HK-2 (cell line): ENCODE measurements around the gene STMND1.
"Not testable (repeated sequence)": the region's sequence is repeated elsewhere in the genome, so short reads cannot be mapped to it uniquely, and the experiment has no call there.

Source experiments
- DNase-seq: peaks from one replicate; pipeline ENCODE4 v3.0.0-alpha.2; 2018; ENCODE audit not compliant: unreplicated experiment

STMND1 gene

DNA sequence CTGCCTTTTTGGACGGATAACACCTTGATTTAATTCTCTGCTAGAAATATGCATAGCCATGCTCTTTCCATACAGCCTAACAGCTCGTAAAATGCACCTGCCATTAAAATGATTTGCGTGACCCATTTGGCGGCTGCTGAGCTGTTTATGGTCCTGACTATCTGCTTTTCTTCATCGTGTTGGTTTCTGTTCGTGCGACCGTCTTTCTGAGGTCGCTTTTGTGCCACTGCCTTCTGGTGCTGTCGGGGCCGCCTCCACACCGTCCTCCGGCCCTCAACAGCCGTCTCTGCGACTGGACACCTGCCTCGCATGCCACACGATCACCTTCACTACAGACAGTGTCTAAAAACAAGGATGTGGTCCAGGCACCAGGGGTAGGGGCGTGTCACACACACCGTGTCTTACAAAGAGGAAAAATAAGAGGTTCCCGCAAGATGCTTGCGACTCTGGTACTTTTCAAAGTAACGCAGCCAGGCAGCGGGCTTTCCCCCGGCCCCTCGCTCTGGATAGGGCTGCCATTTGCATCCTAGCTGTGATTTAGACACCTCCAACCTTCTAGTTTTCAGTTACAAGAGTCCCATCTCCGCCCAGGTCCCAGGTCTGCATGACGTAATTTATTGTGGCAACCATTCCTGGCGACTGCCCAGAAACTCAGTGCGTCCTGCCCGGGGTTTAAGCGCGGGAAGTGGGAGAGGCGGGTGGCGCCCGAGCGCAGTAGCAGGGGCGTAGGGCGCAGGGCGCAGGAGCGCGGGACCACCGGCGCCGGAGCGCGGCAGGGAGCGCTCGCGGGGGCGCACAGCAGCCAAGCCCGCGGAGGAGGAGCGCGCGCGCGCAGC, at the start of gene STMND1:
TSS of gene STMND1 (plus strand) at position 629 of the 836 bp plus-strand sequence. CDS start 208 bp downstream, outside the sequence.
- DNase-seq: no peak

DNA sequence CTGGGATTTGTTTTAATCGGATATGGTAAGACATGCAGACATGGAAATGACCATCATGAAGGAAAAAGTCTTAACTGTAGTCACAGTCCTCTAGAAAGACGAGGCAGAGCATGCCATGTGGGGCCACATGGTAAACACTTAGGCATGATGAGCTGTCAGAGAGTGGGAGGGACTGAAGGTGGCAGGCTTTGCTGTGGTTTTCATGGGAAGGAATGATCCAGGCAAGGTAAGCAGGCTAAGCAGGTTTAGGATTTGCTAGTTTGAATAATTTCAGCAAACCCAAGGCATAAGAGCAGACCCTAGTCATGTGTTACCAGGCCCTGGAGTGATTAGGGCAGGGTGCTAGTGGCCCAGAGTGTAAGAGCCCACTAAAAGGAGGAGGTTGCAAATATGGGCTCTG, 47.2 kb upstream of the STMND1 start:
- no peak for DNase-seq

DNA sequence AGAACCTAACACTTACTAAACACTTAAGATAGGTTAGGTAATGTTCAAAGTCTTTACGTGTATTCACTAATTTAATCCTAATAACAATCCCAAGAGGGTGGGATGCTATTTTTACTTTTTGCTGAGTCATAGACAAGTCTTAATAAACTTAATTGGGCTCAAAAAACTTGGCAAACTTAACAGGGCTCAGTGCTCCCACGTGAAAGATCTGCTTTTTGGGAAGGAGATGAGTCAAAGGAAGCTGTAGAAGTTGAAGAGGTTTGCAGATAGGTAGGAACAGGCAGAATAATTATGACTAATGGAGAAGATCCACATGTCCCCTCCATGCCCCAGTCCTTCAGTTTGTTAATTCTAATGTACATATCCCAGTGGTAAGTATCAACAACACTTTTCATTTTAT, 44.5 kb upstream of the STMND1 start:
- no peak for DNase-seq

DNA sequence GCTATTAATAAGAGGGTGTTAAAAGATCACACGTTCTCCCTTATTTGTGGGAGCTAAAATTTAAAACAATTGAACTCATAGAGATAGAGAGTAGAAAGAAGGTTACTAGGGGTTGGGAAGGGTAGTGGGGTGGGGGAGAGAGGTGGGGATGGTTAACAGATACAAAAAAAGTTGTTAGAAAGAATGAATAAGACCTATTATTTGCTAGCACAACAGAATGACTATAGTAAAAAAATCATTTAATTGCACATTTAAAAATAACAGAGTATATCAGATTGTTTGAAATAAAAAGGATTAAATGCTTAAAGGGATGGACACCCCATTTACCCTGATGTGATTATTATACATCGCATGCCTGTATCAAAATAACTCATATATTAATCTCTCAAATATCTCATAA, 43.3 kb upstream of the STMND1 start:
- DNase-seq: no peak

DNA sequence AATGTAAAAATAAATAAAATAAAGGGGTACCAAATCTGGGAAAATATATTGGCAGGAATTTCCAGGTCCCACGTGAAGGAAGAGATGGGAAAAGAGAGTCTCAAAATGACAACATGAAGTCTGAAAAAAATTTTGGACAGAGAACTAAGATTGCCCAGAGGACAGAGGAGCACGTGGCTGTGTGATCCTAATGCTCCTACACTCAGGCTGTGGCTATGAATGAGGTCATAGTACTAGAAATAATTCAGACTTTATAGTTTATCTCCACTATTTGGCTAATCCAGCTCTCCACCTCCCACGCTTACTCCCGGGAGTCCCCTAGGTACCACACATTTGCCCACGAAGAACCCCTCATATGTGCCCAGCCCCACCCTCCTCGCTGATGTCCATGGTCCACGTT, 42.8 kb upstream of the STMND1 start:
- no peak for DNase-seq

DNA sequence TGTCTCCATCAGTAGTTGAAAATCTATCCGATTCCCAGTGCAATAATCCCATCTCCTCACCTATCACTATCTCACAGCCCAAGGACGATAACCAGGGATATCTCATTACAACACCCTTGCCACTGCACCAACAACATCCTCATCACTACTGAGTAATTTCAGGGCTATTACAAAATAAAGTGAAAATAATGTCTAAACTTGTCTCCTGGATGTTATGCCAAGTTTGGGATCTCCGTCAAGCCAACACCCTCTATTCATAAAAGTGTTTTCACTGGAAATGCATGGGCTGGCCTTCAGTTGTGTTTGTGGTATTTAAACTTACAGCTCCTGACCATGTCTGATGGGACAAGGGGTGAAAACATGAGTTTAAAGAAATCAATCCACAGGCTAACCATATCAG, 42.0 kb upstream of the STMND1 start:
- DNase-seq: no peak

DNA sequence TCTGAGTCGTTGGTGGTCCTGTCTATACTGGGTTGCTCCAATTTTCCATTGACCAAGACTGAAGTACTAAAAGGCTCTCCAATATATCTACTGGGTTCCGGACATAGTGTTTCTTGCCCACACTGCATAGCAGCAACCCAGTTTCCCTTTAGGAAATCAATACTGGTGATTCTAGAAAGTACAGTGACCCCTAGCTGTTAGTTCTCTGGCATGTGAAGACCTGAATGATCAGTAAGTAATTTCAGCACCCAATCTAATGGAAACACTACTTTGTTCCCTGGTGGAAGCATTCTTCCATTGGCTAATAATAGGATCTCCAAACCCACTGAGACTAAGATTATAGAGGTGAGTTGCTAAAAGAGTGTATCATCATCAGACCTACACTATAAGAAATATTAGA, 40.8 kb upstream of the STMND1 start:
- DNase-seq: no peak

DNA sequence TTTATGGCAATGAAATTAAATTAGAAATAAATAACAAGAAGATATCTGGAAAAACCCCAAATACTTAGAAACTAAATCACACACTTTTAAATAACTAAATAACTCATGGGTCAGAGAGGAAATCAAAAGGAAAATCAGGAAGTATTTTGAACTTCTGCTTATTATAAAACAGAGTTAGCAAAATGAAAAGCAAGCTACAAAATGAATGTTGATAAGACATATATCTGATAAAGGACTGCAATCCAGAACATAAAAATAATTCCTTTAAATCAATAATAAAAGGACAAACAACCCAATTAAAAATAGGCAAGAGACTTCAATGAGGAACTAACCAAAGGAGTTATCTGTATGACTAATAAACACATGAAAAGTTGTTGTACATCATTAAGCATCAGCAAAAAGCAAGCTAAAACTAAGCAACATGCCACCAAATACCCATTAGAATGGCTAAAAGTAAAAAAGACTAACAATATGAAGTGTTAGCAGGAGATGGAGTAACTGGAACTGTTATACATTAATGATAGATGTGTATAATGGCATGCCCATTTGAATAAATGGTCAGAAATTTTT, 38.9 kb upstream of the STMND1 start:
- no peak for DNase-seq

DNA sequence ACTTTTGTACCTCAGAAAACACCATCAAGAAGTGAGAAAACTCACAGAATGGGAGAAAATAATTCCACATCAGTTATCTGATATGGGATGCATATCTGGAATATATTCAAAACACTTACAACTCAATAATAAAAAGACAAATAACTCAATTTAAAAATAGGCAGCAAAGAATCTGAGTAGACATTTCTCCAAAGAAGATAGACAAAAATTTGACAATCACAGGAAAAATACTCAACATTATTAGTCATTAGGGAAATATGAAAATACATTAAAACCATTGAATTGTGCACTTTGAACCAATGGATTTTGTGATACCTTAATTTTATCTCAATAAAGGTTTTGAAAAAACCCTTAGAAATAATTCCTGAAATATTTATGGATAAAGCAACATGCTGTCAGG, 36.9 kb upstream of the STMND1 start:
- no peak for DNase-seq

DNA sequence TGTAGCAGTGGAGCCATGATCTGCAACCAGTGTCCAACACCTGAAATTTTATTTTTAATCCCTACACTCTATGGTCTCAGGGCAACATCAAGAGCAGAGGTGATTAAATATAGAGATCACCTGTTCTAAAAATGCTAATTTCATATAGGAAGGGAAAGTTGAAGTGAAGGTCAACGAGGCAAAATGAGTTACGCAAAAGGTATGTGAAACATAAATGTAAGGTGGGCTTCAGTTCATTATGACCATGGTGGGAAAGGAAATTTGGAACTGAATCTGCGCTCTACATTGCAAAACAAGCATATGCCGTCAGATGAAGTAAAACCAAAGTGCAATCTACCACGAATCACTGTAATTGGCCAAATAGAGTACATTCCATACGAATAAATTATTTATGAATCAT, 35.2 kb upstream of the STMND1 start:
- DNase-seq: no peak

DNA sequence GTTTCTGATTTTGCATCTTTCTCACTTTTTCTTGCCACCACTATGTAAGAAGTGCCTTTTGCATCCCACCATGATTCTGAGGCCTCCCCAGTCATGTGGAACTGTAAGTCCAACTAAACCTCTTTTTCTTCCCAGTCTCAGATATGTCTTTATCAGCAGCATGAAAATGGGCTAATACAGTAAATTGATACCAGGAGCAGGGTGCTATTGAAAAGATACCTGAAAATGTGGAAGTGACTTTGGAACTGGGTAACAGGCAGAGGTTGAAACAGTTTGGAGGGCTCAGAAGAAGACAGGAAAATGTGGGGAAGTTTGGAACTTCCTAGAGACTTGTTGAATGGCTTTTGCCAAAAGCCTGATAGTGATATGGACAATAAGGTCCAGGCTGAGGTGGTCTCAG, 32.9 kb upstream of the STMND1 start:
- DNase-seq: not testable (repeated sequence)

DNA sequence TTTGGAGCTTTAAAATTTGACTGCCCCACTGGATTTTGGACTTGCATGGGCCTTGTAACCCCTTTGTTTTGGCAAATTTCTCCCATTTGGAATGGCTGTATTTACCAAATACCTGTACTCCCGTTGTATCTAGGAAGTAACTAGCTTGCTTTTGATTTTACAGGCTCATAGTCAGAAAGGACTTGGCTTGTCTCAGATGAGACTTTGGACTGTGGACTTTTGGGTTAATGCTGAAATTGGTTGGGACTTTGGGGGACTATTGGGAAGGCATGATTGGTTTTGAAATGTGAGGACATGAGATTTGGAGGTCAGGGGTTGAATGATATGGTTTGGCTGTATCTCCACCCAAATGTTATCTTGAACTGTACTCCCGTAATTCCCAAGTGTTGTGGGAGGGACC, 31.4 kb upstream of the STMND1 start:
- DNase-seq: not testable (repeated sequence)

DNA sequence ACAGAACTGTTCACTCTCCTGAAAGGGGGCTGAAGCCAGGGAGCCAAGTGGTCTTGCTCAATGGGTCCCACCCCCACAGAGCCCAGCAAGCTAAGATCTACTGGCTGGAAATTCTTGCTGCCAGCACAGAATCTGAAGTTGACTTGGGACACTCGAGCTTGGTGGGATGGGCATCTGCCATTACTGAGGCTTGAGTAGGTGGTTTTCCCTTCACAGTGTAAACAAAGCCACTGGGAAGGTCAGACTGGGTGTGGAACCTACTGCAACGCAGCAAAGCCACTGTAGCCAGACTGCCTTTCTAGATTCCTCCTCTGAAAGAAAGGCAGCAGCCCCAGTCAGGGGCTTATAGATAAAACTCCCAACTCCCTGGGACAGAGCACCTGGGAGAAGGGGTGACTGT, 28.3 kb upstream of the STMND1 start:
- not testable (repeated sequence) for DNase-seq

DNA sequence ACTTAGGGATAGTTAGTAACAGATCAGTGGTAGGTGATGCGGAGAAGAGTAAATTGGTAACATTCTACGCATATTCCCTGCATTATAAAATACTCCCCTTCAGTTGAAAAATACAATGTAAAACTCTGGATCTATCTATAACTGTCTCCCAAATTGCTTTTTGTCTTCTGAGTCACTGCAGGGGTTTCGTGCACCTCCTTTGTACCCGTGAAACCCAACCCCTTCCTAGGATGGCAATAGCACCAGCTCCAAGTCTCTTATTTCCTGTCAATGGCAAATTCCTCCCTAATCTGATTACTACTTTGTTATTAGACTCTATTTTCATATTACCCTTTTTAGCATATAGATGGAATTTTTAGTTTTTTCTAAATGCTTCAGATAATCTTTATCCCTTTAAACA, 20.6 kb upstream of the STMND1 start:
- no peak for DNase-seq

DNA sequence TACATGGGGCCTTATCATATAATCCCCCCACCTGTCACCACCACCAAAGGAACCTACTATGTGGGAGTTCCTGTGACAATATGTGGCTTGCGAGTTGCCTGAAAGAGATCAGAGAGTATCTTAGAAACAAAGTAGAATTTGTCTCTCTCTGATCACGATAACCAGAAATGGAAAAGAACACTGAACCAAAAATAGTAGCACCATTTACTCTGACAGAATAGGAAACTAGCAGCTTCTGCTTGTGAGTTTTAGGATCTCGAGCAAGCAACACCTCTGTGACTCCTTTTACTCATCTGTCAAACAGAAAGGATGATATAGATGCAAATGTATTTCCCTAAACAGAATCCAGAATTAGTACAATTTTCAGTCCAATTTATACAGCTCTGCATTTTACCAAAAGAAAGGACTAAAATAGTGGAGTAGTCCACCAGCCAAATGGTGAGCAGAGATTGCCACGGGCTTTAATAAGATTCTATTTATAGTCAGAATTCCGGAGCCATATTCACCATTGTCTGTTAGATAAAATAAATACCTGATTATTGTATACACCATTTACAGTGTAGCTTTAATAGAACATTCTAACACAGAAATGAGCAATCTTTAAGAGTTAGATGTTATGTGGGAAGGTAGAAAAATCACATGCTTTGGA, 19.9 kb upstream of the STMND1 start:
- DNase-seq: no peak

DNA sequence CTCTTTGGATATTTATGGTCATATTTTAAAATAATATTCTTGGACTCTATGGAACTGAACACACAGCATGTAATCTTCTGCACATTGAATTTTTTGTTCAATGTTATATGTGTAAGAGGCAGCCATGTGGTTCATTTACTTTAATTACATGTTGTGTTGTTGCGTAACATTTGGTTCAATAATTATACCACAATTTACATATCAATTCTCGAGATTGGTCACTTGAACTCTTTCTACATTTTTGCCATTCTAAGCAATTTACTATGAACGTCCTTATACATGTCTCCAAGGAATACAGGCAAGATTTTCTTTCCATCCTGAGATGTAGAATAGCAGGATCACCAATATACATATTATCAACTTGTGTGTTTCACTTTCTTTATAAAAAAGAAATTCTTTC, 18.5 kb upstream of the STMND1 start:
- no peak for DNase-seq

DNA sequence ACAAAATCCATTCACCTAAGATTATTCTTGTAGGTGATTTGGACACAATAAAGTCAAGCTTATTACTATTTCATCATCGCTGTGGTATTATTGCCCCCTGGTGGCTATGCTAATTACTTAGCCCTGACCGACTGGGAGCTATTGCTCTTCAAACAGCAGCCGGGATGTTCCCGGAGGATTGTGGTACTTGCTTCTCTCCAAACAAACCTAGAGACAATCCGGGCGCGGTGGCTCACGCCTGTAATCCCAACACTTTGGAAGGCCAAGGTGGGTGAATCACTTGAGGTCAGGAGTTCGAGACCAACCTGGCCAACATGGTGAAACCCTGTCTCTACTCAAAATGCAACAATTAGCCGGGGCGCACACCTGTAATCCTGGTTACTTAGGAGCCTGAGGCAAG, 15.4 kb upstream of the STMND1 start:
- peak; percentile 24 for DNase-seq

DNA sequence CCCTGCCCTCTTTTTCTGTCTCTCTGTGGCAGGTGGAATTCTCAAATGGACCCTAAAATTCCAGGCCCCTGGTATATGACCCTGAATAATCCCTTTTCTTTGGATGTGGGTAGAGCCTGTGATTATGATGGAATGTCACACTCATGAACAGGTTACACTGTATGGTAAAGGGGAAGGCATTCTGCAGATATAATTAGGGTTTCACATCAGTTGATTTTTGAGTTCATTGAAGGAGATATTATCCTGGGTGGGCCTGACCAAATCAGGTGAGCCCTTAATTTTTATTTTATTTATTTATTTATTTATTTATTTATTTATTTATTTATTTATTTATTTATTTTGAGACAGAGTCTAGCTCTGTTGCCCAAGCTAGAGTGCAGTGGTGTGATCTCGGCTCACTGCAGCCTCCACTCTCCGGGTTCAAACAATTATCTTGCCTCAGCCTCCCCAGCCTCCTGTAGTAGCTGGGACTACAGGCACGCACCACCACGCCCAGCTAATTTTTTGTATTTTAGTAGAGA, 13.7 kb upstream of the STMND1 start:
- no peak for DNase-seq

DNA sequence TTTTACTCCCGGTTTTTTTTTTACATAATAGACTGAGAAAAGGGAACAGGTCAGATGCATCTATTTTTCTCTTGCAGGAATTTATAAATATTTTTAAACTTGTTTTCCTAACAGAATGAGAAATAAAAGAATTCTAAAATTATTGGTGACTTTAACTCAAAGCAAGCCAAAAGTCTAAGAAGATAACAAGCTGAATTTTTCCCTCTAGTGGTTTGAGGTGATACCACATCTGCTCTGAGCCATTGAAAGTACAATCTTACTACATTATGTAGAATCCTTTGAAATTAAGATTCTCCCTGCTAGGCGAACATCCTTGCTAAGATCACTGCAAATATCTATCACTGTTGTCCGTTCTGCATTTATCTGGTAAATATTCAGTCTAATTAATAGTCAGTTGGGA, 10.7 kb upstream of the STMND1 start:
- DNase-seq: no peak

DNA sequence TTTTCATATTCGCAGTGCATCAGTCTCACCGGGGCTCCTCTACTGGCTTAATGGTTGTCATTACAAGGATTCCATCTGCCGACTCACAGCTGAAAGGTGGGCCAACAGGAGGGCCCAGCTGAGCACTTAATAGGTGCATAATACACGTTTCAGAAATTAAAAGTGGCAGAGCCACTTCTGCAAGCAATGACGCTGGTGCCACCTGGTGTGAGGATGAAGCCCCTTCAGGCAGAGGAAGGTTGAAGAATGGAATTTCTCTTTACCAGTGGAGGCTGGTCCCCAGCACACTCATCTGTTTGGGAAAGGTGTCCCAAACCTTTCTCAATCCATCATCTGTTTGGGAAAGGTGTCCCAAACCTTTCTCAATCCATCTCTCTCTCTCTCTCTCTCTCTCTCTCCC, 8.2 kb upstream of the STMND1 start:
- DNase-seq: no peak

DNA sequence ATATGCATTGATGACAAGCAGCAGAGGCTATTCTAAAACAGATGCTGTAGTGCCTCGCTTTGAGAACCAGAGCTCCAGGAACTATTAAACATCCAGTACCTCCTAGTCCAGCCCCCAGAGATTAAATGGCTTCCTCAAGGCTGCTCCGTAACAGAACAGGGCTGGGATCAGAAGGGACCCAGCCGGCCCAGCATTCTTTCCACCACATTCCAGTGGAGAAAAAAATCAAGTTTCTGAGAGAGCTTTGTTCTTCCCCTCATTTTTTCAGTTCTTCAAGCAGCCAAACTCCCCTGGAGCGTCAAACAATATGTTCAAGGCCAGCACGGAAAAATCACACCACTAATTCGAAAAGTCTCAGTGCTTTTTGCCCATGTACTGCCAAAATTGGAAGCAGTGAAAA, 5.8 kb upstream of the STMND1 start:
- no peak for DNase-seq

DNA sequence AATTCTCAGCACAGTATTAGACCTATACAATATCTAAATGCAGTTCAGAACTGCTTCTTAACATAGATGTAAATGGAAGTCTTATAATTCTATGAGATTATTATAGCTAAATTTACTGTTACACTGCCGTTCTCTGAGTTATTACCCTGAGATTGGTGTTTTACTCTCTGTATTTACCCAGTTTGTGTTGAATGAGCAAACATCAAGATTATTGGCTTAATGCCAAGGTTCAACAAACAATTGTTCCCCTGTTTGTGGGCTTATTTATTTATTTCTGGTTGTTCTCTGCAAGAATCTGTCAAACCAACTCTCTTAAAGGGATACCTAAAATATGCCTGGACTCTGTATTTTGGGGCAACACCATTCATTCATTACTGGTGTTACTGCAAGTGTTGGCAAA, 5.2 kb upstream of the STMND1 start:
- DNase-seq: no peak

DNA sequence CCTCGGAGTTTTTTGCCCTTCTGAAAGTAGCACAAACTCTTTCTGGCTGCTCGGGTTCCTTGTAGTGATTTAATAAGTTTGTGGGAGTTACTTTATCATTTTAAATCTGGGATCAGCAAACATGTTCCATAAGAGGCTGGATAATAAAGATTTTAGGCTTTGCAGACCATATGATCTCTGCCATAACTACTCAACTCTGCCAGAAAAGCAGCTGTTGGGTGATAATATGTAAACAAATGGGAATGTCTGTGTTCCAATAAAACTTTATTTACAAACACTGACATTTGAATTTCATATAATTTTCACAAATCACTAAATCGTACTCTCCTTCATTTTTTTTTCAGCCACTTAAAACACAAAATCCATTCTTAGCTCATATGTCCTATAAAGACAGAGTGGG, 3.9 kb upstream of the STMND1 start:
- DNase-seq: no peak
